H1 (cell line): ENCODE data around the gene MMP11. TPM values are rescaled to one million over a fixed set of nuclear protein-coding genes. Genes with fewer than 3 reads are reported as not detected.

Source experiments
- BRCA1 ChIP-seq: IDR thresholded peaks from 2 replicates; pipeline ENCODE4 v1.6.1; 2012; ENCODE audit warnings: low read depth, low read length, improper control_type of control experiment
- CBX8 ChIP-seq: fragments of 300-800, 300-1000 bp; sonication (generic); IDR thresholded peaks from 2 replicates; pipeline ENCODE4 v1.7.1; 2016; ENCODE audit warnings: low read depth, low read length, borderline replicate concordance
- CEBPB ChIP-seq: IDR thresholded peaks from 2 replicates; pipeline ENCODE4 v1.6.1; 2012; ENCODE audit warnings: low read depth, low read length
- CHD1 ChIP-seq: IDR thresholded peaks from 2 replicates; pipeline ENCODE4 v1.6.1; 2012; ENCODE audit warnings: low read depth, low read length, improper control_type of control experiment
- CREB1 ChIP-seq: IDR thresholded peaks from 2 replicates; pipeline ENCODE4 v1.6.1; 2012; ENCODE audit warnings: inconsistent platforms
- CTBP2 ChIP-seq: IDR thresholded peaks from 2 replicates; pipeline ENCODE4 v1.7.0; 2011; ENCODE audit warnings: borderline replicate concordance, mild to moderate bottlenecking, moderate library complexity, mixed read lengths, low read length; ENCODE audit not compliant: insufficient read depth, insufficient read length
- EGR1 ChIP-seq: IDR thresholded peaks from 2 replicates; pipeline ENCODE4 v1.6.1; 2011; ENCODE audit warnings: low read depth, low read length, borderline replicate concordance
- JUND ChIP-seq: IDR thresholded peaks from 2 replicates; pipeline ENCODE4 v1.6.1; 2011; ENCODE audit warnings: mild to moderate bottlenecking, improper control_type of control experiment, low read length
- KDM1A ChIP-seq: fragments of 200-600, 300-600 bp; sonication (generic); IDR thresholded peaks from 2 replicates; pipeline ENCODE4 v1.7.1; 2016; ENCODE audit warnings: mild to moderate bottlenecking, low read length, borderline replicate concordance
- NANOG ChIP-seq: IDR thresholded peaks from 2 replicates; pipeline ENCODE4 v1.6.1; 2011; ENCODE audit warnings: low read length, low read depth, mild to moderate bottlenecking, inconsistent platforms; ENCODE audit not compliant: insufficient read depth, poor library complexity, severe bottlenecking
- NRF1 ChIP-seq: IDR thresholded peaks from 2 replicates; pipeline ENCODE4 v1.6.1; 2011; ENCODE audit warnings: mild to moderate bottlenecking, low read depth, low read length, improper control_type of control experiment
- POLR2A ChIP-seq, 2 experiments: IDR thresholded peaks; 1 replicate in 1 of 2; 2 replicates in 1 of 2; pipeline ENCODE4 v1.6.1; 2011; ENCODE audit warnings: low read depth in 2 of 2, low read length in 2 of 2, mild to moderate bottlenecking in 2 of 2; ENCODE audit errors: control extremely low read depth in 1 of 2
- RFX5 ChIP-seq: IDR thresholded peaks from 2 replicates; pipeline ENCODE4 v1.6.1; 2011; ENCODE audit warnings: low read depth, low read length, improper control_type of control experiment, borderline replicate concordance
- RNF2 ChIP-seq: fragments of 200-900, 300-1000 bp; sonication (generic); IDR thresholded peaks from 2 replicates; pipeline ENCODE4 v1.7.1; 2016; ENCODE audit warnings: borderline replicate concordance, low read depth, mild to moderate bottlenecking, antibody characterized with exemption, low read length; ENCODE audit not compliant: poor library complexity, severe bottlenecking; ENCODE audit errors: missing control alignments
- SP1 ChIP-seq: IDR thresholded peaks from 2 replicates; pipeline ENCODE4 v1.6.1; 2011; ENCODE audit warnings: low read depth, low read length
- SP4 ChIP-seq: IDR thresholded peaks from 2 replicates; pipeline ENCODE4 v1.6.1; 2012; ENCODE audit warnings: low read length, inconsistent platforms
- SRF ChIP-seq: IDR thresholded peaks from 2 replicates; pipeline ENCODE4 v1.6.1; 2011; ENCODE audit warnings: mild to moderate bottlenecking, low read depth, low read length, moderate library complexity
- TEAD4 ChIP-seq: IDR thresholded peaks from 2 replicates; pipeline ENCODE4 v1.6.1; 2012; ENCODE audit warnings: low read depth, low read length, inconsistent platforms, mixed read lengths
- YY1 ChIP-seq: IDR thresholded peaks from 2 replicates; pipeline ENCODE4 v1.6.1; 2011; ENCODE audit warnings: low read depth, mild to moderate bottlenecking, low read length
- polyA plus RNA-seq, 7 experiments: library from polyadenylated mRNA; depleted of rRNA in 3 of 7; stranded (reverse) in 5 of 7; unstranded in 2 of 7; fragments of >200 nt in 5 of 7; fragments of 200-250 nt in 2 of 7; gene quantifications; 1 replicate in 5 of 7; 2 replicates in 1 of 7; 4 replicates in 1 of 7; pipeline versions ENCODE4 v1.2.1 to v1.2.3, GENCODE V29; 2011 to 2013; ENCODE audit warnings: missing spikeins in 2 of 7, mixed read lengths in 2 of 7
- total RNA-seq: library from RNA; stranded (reverse); fragmentation: NEBNext Ultra II Directional; extraction: Animal tissue kit (Norgen Biotek cat#: 25700); gene quantifications from 2 replicates; pipeline ENCODE4 v1.2.1, GENCODE V29; 2021
- TF ChIP-seq, protein P1 (sequence below): IDR thresholded peaks from 2 replicates; pipeline ENCODE4 v1.6.1; 2012; ENCODE audit warnings: low read length, inconsistent platforms
- TF ChIP-seq, protein P2 (sequence below): IDR thresholded peaks from 2 replicates; pipeline ENCODE4 v1.6.1; 2011; ENCODE audit warnings: low read length, improper control_type of control experiment
- TF ChIP-seq, protein P3 (sequence below): IDR thresholded peaks from 2 replicates; pipeline ENCODE4 v1.6.1; 2012; ENCODE audit warnings: inconsistent platforms

Gene MMP11
- total and polyA plus RNA-seq, 2 of the 8 experiments (the other 6 are each of a cell fraction or from before 2014, with no cell fraction given) = 10.2 to 18.3 TPM

GRCh38 chr22:23767673-23768548 lies 4.7 kb upstream of the MMP11 start, which contains the start of gene CHCHD10 (continued):
- TF ChIP-seq RFX5 (no peak), KDM1A (no peak), SRF (no peak), CREB1 (peak; percentile 17), RNF2 (no peak), YY1 (peak; percentile 87; the same call in 1 of the 2 replicates), NRF1 (no peak), POLR2A (IDR thresholded peaks at IDR 0.05; ENCODE audit: control extremely low read depth in 1 of 2, low read depth in 2 of 2, low read length in 2 of 2) (0 out of 3 replicates have a peak, but pooled peaks of 1 of the 2 experiments have one; percentile 43), CTBP2 (peak; percentile 76), CBX8 (no peak), CEBPB (no peak), CHD1 (no peak), SP1 (peak; percentile 7; the same call in 1 of the 2 replicates), JUND (no peak), EGR1 (no peak), NANOG (no peak), SP4 (no peak), TEAD4 (no peak), BRCA1 (no peak)
- TF ChIP-seq, protein P1, sequence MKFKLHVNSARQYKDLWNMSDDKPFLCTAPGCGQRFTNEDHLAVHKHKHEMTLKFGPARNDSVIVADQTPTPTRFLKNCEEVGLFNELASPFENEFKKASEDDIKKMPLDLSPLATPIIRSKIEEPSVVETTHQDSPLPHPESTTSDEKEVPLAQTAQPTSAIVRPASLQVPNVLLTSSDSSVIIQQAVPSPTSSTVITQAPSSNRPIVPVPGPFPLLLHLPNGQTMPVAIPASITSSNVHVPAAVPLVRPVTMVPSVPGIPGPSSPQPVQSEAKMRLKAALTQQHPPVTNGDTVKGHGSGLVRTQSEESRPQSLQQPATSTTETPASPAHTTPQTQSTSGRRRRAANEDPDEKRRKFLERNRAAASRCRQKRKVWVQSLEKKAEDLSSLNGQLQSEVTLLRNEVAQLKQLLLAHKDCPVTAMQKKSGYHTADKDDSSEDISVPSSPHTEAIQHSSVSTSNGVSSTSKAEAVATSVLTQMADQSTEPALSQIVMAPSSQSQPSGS = no peak
- TF ChIP-seq, protein P2, sequence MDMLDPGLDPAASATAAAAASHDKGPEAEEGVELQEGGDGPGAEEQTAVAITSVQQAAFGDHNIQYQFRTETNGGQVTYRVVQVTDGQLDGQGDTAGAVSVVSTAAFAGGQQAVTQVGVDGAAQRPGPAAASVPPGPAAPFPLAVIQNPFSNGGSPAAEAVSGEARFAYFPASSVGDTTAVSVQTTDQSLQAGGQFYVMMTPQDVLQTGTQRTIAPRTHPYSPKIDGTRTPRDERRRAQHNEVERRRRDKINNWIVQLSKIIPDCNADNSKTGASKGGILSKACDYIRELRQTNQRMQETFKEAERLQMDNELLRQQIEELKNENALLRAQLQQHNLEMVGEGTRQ = no peak
- TF ChIP-seq, protein P3, sequence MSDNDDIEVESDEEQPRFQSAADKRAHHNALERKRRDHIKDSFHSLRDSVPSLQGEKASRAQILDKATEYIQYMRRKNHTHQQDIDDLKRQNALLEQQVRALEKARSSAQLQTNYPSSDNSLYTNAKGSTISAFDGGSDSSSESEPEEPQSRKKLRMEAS = peak; percentile 71
